ENCODE results near the gene COL27A1. TPM values are rescaled to one million over a fixed set of nuclear protein-coding genes. Genes with fewer than 3 reads are reported as not detected.

The COL27A1 gene
- total RNA-seq, 1 experiment from 2014 or later: 12.0 TPM

DNA sequence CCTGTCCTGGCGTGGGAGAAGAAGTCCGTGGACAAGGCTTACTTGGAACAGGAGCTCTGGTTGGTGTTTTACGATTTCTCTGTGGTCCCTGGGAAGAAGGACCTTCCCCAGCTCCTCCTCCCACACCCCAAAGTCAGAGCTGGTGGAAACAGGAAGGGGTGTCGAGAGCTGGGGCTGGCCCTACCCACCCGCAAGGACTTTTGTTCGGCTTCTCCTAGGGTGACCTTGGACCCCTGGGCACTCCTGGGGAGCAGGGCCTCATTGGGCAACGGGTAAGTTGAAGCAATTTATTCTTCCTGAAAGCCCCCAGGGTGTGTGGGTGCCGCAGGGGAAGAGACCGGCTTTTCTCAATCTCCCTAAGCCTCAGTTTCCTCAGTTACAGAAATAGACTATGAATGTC, 113.7 kb downstream of the COL27A1 start:
- no peak for ATAC-seq
- BruUV-seq (replicated peaks): no TSS peak
- Histone ChIP-seq H4K20me1 (ENCODE audit: insufficient read depth) (no peaks in the 10 kb centered on the region), H3K4me1 (ENCODE audit: control insufficient read depth in 1 of 2, insufficient read depth in 2 of 2, low read length in 2 of 2) (no peaks in the 10 kb centered on the region), H3K4me3 (replicated peaks in 1 of 2; ENCODE audit: low read depth in 1 of 2, low read length in 2 of 2) (no peak overlapping the region), H3K36me3 (ENCODE audit: control insufficient read depth in 1 of 2, insufficient read depth in 2 of 2, low read length in 2 of 2) (no peaks in the 10 kb centered on the region), H3K27ac (ENCODE audit: low read depth, low read length) (no peak overlapping the region), H2AFZ (ENCODE audit: low read depth, low read length, poor library complexity, severe bottlenecking) (no peak overlapping the region), H3K9me2 (ENCODE audit: insufficient read depth) (no peaks in the 10 kb centered on the region), H3K9ac (ENCODE audit: low read length) (no peak overlapping the region), H3K9me3 (ENCODE audit: control insufficient read depth in 1 of 2, insufficient read depth in 1 of 2, low read depth in 1 of 2, low read length in 2 of 2) (no peaks in the 10 kb centered on the region), H3K79me2 (ENCODE audit: insufficient read depth, low read length) (no peaks in the 10 kb centered on the region), H3K27me3 (ENCODE audit: insufficient read depth, low read length) (no peaks in the 10 kb centered on the region), H3K4me2 (ENCODE audit: low read length) (no peak overlapping the region)
- CTCF ChIA-PET: interaction anchor here (1.6 kb wide), 1 partner anchor 114 kb away, joined by 6 read pairs; the partner anchor contains the start of gene COL27A1
- TF ChIP-seq POLR2AphosphoS5 (IDR thresholded peaks at IDR 0.05; ENCODE audit: low read depth, low read length): no peak
- no peak for DNase-seq (ENCODE audit: low read depth, low spot score)
- intact Hi-C loops (cut with micrococcal nuclease): no loop called here
- RAD21 ChIA-PET (ENCODE audit: low non-redundant PET in 1 of 2, low total read pairs in 2 of 2, uncharacterized antibody in 2 of 2, unreplicated experiment in 2 of 2): no interaction called here
- POLR2A ChIA-PET: no interaction called here

DNA sequence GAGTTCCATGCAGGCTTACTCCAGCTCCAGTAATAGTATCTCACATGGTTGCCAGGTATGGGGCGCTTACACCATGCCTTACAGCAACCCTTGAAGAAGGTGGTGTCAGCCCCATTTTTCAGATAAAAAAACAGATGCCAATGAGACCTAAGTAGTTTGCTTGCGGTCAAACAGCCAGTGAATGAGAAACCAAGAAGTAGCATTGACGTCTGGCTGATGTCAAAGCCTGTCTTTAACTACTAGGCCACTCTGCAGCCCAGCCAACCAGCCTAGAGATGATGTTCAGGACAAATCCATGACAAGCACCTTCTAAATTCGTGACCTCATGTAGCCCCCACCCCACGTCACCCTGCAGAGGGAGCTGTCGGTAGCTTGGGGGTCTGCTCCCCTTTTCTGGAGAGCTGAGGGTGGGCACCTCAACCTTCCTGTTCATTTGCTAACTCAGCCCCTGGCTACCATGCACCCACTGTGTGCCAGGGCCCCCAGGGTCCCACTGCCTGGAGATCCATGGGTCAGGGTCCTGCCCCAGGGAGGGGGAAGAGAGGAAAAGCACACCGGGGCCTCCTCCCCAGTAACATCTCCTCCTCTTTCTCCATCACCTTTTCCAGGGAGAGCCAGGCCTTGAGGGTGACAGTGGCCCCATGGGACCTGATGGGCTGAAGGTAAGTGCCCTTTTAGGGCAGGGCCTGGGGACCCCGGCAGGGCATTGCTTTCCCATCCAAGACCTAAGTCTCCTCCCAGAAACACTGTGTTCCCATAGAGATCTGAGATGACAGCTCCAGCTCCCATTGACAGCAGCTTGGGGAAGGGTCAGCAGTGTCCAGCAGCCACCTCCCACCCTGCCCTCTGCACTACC, 115.0 kb downstream of the COL27A1 start:
- no peak for TF ChIP-seq EGR1 (IDR thresholded peaks at IDR 0.05; ENCODE audit: low read depth)
- TF ChIP-seq, protein P1, sequence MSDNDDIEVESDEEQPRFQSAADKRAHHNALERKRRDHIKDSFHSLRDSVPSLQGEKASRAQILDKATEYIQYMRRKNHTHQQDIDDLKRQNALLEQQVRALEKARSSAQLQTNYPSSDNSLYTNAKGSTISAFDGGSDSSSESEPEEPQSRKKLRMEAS (IDR thresholded peaks at IDR 0.05): no peak
- TF ChIP-seq TCF7L2 (IDR thresholded peaks at IDR 0.05; ENCODE audit: borderline replicate concordance, extremely low read depth, insufficient read depth, insufficient read length): no peak
- TF ChIP-seq ELF1 (IDR thresholded peaks at IDR 0.05; ENCODE audit: borderline replicate concordance, low read depth): no peak
- TF ChIP-seq, protein P2, sequence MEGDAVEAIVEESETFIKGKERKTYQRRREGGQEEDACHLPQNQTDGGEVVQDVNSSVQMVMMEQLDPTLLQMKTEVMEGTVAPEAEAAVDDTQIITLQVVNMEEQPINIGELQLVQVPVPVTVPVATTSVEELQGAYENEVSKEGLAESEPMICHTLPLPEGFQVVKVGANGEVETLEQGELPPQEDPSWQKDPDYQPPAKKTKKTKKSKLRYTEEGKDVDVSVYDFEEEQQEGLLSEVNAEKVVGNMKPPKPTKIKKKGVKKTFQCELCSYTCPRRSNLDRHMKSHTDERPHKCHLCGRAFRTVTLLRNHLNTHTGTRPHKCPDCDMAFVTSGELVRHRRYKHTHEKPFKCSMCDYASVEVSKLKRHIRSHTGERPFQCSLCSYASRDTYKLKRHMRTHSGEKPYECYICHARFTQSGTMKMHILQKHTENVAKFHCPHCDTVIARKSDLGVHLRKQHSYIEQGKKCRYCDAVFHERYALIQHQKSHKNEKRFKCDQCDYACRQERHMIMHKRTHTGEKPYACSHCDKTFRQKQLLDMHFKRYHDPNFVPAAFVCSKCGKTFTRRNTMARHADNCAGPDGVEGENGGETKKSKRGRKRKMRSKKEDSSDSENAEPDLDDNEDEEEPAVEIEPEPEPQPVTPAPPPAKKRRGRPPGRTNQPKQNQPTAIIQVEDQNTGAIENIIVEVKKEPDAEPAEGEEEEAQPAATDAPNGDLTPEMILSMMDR (IDR thresholded peaks at IDR 0.05 in 2 of 3, conservative IDR thresholded peaks at IDR 0.05 in 1 of 3; ENCODE audit: borderline replicate concordance in 1 of 3, insufficient read depth in 1 of 3, low read depth in 2 of 3, low read length in 2 of 3): no peak
- TF ChIP-seq RAD21 (IDR thresholded peaks at IDR 0.05; ENCODE audit: low read depth): no peak
- TF ChIP-seq CBX3 (IDR thresholded peaks at IDR 0.05; ENCODE audit: low read depth): no peak
- no peak for TF ChIP-seq JUND (IDR thresholded peaks at IDR 0.05)
- TF ChIP-seq FOSL1 (IDR thresholded peaks at IDR 0.05; ENCODE audit: low read depth): no peak
- no peak for TF ChIP-seq CEBPB (IDR thresholded peaks at IDR 0.05; ENCODE audit: low read depth)
- no peak overlapping the region for H3K4me2 ChIP-seq (ENCODE audit: low read length)
- no peaks in the 10 kb centered on the region for H3K36me3 ChIP-seq (ENCODE audit: control insufficient read depth in 1 of 2, insufficient read depth in 2 of 2, low read length in 2 of 2)
- DNase-seq (ENCODE audit: low read depth, low spot score) (no peak), ATAC-seq (no peak)
- no peak overlapping the region for H3K4me3 ChIP-seq (replicated peaks in 1 of 2; ENCODE audit: low read depth in 1 of 2, low read length in 2 of 2)
- H3K79me2 ChIP-seq (ENCODE audit: insufficient read depth, low read length): no peaks in the 10 kb centered on the region
- CTCF ChIA-PET: interaction anchor here (1.6 to 2.2 kb wide), 2 partner anchors 115 to 162 kb away, joined by 6 to 17 read pairs; partner anchors contain the start of gene COL27A1
- POLR2A ChIA-PET: no interaction called here
- no peak overlapping the region for H2AFZ ChIP-seq (ENCODE audit: low read depth, low read length, poor library complexity, severe bottlenecking)
- no peaks in the 10 kb centered on the region for H3K9me3 ChIP-seq (ENCODE audit: control insufficient read depth in 1 of 2, insufficient read depth in 1 of 2, low read depth in 1 of 2, low read length in 2 of 2)
- BruUV-seq (replicated peaks): no TSS peak
- RAD21 ChIA-PET (ENCODE audit: low non-redundant PET in 1 of 2, low total read pairs in 2 of 2, uncharacterized antibody in 2 of 2, unreplicated experiment in 2 of 2): no interaction called here
- H4K20me1 ChIP-seq (ENCODE audit: insufficient read depth): no peaks in the 10 kb centered on the region
- intact Hi-C loops (cut with micrococcal nuclease): no loop called here
- H3K9ac ChIP-seq (ENCODE audit: low read length): no peak overlapping the region
- H3K27me3 ChIP-seq (ENCODE audit: insufficient read depth, low read length): no peaks in the 10 kb centered on the region
- no peaks in the 10 kb centered on the region for H3K4me1 ChIP-seq (ENCODE audit: control insufficient read depth in 1 of 2, insufficient read depth in 2 of 2, low read length in 2 of 2)
- H3K27ac ChIP-seq (ENCODE audit: low read depth, low read length): no peak overlapping the region
- H3K9me2 ChIP-seq (ENCODE audit: insufficient read depth): no peaks in the 10 kb centered on the region

Measured in HCT116 (cell line).